Stimulated activated CD4-positive, alpha-beta T cell treated with anti-CD3 and anti-CD28 coated beads, Interleukin-1b, Interleukin-23, amount 100 ng/mL, for 24 hours (primary cell): Measurements from ENCODE around the gene KLHL11.

Source experiments
- DNase-seq, 4 experiments: peaks; one replicate each; pipeline ENCODE4 v3.0.0-alpha.2; 2020; ENCODE audit warnings: low read depth in 4 of 4, low spot score in 1 of 4

KLHL11 gene

DNA sequence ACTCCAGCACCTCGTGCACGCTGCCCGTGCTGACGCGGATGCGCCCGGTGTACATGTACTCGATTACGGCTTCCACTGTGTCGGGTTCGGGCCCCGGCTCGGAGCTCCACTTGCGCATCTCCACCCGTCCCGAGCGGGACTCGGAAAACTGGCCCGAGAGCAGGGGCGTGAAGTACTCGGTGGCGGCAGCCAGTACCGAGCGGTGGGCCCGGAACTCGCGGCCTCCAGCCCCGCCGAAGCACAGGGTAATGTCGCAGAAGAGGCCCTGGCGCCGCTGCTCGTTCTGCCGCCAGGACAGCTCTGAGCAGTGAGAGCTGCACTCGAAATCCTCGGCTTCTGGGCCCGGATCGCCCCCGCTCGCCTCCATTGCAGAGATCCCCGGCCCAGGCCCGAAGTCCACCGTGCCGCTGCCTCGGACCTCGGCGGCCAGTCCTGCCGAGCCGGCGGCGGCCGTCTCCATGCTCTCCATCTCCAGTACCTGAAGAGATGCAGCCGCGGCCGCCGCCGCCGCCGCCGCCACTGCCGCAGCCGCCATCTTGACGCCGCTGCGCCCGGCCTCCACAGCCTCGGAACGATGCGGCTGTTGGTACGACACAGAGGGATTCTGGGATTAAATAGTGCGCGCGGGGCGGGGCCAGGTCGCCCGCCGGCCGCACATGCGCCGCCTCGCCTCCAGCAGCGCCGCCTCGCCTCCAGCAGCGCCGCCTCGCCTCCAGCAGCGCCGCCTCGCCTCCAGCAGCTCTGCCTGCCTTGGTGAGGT lies at the start of gene KLHL11:
TSS of gene KLHL11 (minus strand) at position 588 of the 760 bp plus-strand sequence. CDS start at position 535, 53 bp downstream.
- peak; percentile 57 to 83 (median 73) for DNase-seq

DNA sequence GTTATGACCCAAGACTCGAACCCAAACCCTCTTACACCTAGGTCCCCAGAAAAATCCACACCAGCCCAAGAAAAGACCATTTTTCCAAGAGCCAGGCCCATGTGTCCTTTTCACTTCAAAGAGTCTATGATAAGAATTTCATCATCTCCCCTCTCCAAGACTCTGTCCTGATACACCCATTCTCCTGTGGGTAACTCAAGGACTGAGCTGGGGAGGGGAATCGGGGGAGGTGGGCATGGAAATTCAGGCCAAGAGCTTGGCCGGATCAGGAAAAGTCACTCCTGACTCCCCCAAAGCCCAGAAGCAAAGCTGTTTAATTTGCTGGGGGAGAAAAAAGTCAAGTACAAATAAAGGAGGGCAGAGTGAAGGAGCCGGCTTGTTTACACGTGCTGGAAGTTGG lies 49.8 kb upstream of the KLHL11 start:
- DNase-seq = no peak

GRCh38 chr17:41914358-41914766 lies 49.1 kb upstream of the KLHL11 start:
- no peak for DNase-seq

DNA sequence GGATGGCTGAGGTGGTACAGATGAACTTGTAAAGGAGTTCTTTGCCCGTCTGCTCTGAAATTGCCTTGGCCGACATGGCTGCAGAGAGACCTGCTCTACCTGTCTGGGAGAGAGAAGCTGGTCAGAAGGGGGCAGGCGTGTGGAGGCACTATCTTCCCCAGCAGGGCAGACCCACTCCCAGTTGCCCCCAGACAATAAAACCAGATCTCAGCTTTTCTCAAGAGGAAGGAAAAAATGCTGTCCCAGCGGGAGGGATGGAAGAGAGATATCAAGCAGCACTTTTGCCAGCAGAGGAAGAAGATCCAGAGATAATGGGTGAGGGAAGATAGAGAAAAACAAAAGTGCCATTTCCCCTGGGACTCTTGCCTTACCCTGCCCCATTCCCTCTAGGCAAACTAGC lies 48.6 kb upstream of the KLHL11 start:
- no peak for DNase-seq

- DNase-seq = no peak
Observed at GRCh38 chr17:41912925-41913324, 47.7 kb upstream of the KLHL11 start.

GRCh38 chr17:41910701-41911391 lies 45.6 kb upstream of the KLHL11 start:
- no peak for DNase-seq

DNA sequence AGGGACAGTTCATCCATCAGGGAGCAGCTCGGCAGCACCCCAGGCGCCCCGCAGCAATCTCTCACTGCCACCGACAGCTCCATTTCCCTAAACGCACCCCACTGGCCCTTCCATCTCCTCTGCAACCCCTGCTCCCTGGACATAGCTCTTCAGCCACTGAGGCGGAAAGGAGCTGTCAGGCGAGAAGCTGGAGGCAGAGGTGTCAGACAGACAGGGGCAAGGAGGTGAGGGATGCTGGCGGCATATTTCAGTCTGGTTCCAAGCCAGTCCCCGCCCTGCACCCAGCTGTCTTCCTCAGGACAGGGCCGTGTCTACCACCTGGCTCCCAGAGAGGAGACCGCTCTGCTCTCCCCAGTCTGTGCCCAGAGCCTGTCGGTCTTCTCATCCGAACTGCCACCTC lies 43.9 kb upstream of the KLHL11 start:
- DNase-seq = no peak

DNA sequence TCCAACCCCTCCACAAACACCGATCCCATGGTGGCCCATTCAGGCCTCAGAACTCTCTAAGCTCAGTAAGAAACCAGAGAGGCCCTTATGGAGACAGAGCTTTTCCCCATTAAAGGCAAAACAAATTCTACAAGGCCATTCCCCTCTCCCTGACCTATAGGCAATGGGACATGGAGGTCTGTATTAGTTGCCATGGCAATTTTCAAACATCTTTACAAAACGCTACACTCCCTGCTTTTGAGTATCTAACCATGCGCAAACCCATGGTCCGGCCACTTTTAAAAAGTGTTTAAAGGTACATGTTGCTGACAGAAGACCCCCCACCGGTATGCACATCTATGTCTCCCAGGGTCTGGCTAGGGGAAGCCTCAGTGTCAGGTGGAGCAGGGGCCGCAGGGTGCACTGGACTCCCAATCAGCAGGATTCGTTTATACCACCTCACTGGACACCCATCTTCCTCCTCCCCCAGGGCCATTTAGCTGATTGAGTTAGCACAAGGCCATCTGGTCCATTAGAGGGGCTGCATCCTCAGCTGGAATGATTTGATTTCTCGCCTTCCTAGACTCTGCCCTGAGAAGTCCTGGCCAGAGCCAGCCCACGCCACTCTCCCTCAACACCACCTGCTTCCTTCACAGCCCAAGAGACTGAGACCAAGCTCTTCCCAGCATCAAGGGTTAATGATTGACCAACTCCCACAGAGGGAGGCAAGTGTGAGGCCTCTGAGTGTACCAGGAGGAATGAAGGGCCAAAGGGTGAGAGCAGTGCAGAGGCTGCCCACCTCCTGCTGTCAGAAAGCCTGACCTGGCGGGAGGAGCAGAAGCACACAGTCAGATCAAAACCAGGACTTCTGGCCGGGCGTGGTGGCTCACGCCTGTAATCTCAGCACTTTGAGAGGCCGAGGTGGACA lies 42.7 kb upstream of the KLHL11 start:
- DNase-seq = no peak

DNA sequence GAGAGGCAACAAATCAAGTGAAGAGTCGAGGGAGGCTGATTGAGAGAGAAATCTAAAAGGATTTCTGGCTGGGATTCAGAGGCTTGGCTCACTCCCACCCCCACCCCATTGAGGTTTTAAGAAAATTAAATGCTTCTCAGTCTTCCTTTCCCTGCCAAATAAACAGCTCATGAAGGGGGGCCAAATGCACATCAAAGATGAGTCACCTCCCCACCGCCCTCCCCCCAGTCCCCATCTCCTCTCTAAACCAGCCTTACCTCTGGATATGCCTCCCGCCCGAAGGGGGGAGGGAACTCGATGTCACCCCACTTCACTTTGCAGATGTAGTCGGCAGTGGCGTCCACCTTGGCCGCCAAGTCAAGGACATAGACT lies 41.9 kb upstream of the KLHL11 start:
- DNase-seq = no peak

- no peak for DNase-seq
Observed at GRCh38 chr17:41906465-41907184, 41.4 kb upstream of the KLHL11 start.

DNA sequence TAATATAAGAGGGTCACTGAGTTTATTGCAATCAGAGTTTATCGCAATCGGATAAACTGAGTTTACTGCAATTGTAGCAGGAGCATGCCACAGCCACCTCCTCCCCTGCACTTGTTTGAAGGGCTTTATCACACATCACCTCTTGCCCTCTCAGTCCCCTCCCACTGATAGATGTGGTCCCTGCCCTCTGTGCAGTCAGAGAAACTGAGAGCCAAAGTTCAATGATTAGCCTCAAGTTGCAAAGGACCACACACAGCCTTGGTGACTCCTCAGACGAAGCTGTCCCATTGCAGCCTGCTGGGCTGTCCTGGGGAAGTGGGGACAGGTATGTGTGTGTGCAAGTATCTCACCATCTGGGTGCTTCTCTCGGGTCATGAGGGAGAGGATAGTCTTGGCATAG lies 39.9 kb upstream of the KLHL11 start:
- DNase-seq = no peak

DNA sequence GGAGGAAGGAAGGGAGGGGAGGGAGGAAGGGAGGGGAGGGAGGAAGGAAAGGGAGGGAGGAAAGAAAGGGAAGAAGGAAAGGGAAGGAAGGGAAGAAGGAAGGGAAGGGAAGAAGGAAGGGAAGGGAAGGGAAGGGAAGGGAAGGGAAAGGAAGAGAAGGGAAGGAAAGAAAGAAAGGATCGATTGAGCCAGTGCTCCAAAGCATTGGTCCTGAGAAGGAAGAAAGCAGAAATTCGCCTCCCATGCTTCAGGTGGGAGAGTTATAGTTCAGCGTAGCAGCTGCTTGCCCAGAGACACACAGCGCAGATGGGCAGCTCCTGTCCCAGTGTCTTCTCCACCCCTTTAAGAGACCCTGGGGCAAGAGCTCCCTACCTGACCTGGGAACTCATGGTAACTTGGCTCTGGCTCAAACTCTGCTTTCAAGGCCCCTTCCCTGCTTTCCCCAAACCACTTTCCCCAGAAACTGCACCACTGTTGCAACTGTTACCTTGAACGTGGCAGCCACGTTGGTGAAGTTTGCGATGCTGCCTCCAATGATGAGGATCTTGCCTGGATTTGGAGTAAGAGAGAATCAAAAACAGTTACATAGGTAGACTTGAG lies 39.1 kb upstream of the KLHL11 start:
- no peak for DNase-seq

DNA sequence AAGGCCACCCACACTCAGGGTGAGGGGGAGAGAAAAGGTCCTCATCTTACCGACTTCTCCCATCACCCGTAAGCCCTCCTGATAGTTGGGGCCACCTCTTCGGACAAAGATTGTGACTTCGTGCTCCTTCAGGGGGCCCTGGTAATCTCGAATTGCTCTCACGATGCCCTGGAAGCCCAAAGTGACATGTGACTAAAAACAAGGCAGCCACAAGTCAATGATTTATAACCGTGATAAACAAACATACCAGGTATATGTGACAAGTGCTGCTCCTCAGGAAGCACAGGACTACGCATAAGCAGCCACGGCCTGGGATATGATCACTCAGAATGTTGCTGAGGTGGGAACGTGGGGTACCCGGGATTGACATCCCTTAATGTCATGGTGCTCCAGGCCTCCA lies 36.4 kb upstream of the KLHL11 start:
- DNase-seq = no peak

- no peak for DNase-seq
Observed at GRCh38 chr17:41896726-41897125, 31.5 kb upstream of the KLHL11 start.

GRCh38 chr17:41895617-41896016 lies 30.4 kb upstream of the KLHL11 start:
- DNase-seq = no peak

DNA sequence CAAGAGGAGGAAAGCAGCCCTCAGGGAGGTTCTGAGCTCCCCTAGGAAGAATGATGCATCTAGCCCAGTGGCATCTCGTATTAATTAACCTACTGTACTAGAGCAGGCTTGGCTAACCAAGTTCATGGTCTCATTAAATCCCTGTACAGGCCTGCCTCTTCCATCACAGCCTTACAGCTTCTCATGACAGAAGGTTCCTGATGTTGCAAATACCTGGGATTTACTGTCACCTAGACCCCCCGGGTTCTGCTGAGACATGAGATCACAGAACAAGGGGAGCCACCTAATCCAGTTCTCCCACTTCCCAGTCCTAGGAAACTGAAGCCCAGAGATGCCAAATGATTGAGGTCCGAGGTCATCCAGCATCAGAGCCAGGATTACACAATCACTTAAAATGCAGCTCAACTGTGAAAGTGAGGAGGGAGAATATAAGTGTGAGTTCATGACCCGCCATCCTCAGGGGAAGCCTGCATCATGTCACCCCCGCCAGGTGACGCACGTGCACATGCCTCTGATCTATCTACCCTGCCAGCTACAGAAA lies 29.6 kb upstream of the KLHL11 start:
- no peak for DNase-seq

DNA sequence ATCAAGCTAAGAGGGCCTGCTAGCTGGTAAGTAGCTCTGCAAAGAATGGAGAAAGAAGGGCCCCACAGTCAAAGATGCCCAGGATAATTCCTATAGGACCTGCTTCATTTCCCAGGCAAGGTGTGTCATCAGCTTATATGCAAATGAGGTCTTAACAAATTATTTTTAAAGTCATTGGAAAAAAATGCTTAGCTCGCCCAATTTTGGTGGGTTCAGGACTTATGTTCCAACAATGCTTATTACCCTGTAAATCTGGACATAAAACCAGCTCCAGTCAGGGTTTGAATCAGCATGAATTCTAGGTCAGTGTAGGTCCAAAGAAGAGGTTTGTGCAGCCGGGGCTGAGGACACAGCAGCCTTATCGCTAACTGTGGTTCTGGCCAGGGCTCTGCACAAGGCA lies 28.2 kb upstream of the KLHL11 start:
- no peak for DNase-seq

DNA sequence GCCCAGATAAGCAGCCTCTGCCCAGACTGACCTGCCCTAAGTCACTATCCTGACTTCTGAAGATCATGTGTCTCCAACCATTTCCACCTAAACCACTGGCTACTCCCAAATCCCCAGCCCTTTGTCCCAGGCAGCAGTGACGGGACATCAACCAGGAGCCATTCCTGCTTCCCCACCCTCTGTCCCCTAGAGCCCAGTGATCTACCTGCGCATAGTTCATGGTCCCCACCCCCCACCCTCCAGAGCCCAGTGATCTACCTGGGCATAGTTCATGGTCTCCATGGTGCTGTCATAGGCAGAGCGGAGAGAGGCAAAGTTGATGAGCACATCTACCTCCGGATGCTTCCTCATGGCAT lies 26.8 kb upstream of the KLHL11 start:
- DNase-seq = no peak

DNA sequence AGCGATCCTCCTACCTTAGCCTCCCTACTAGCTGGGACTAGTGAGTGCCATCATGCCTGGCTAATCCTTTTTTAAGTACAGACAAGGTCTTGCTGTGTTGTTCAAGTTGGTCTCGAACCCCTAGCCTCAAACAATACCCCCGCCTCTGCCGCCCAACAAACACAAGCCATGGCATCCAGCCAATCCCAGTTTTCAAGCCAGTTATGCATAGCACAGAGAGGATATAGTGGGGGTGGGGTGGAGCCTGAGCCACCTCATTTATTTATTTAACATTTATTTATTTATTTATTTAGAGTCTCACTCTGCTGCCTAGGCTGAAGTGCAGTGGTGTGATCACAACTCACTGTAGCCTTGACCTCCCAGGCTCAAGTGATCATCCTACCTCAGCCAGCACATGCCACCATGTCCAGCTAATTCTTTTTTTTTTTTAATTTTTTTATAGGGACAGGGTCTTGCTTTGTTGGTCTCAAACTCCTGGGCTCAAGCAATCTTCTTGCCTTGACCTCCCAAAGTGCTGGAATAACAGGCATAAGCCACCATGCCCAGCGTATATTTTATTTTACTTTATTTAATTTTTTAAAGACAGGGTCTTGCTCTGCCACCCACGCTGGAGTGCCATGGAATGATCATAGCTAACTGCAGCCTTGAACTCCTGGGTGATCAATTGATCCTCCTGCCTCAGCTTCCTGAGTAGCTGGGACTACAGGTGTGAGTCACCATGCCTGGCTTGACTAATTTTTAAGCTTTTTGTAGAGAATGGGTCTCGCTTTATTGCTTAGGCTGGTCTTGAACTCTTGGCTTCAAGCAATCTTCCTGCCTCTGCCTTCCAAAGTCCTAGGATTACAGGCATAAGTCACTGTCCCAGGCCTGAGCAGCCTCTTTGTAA lies 26.2 kb upstream of the KLHL11 start:
- no peak for DNase-seq
